Measurements from ENCODE around the gene PTPN2.

PTPN2 gene

GRCh38 chr18:12857991-12858544 is 26.0 kb downstream of the PTPN2 start:
- Histone ChIP-seq H3K36me3 (ENCODE audit: insufficient read depth, insufficient read length, low read length) (peaks cover 15% of the 10 kb centered on the region), H3K9ac (ENCODE audit: insufficient read length, low read depth) (no peak overlapping the region)

GRCh38 chr18:12857215-12857905 is 26.7 kb downstream of the PTPN2 start:
- Histone ChIP-seq H3K4me3 (ENCODE audit: insufficient read length, low read depth) (no peak overlapping the region), H3K4me1 (ENCODE audit: insufficient read depth, insufficient read length) (no peaks in the 10 kb centered on the region), H3K9me3 (ENCODE audit: insufficient read depth, low read length) (no peaks in the 10 kb centered on the region), H3K36me3 (ENCODE audit: insufficient read depth, insufficient read length, low read length) (peaks cover 15% of the 10 kb centered on the region), H3K27me3 (ENCODE audit: insufficient read depth, insufficient read length) (no peaks in the 10 kb centered on the region), H3K9ac (ENCODE audit: insufficient read length, low read depth) (no peak overlapping the region)
- no peak for TF ChIP-seq SUZ12 (IDR thresholded peaks at IDR 0.05; ENCODE audit: extremely low read depth, insufficient read depth, insufficient read length)
- no peak for TF ChIP-seq ZNF274 (IDR thresholded peaks at IDR 0.05; ENCODE audit: low read depth, low read length)
- TF ChIP-seq YY1 (IDR thresholded peaks at IDR 0.05; ENCODE audit: insufficient read depth, insufficient read length) = no peak
- no peak for DNase-seq (ENCODE audit: low read depth, low spot score)

More at GRCh38 chr18:12857991-12858544, 26.0 kb downstream of the PTPN2 start:
- H3K4me1 ChIP-seq (ENCODE audit: insufficient read depth, insufficient read length) = no peaks in the 10 kb centered on the region
- TF ChIP-seq ZNF274 (IDR thresholded peaks at IDR 0.05; ENCODE audit: low read depth, low read length) (no peak), YY1 (IDR thresholded peaks at IDR 0.05; ENCODE audit: insufficient read depth, insufficient read length) (no peak), SUZ12 (IDR thresholded peaks at IDR 0.05; ENCODE audit: extremely low read depth, insufficient read depth, insufficient read length) (no peak)
- DNase-seq (ENCODE audit: low read depth, low spot score) = no peak
- H3K27me3 ChIP-seq (ENCODE audit: insufficient read depth, insufficient read length) = no peaks in the 10 kb centered on the region
- H3K4me3 ChIP-seq (ENCODE audit: insufficient read length, low read depth) = no peak overlapping the region
- no peaks in the 10 kb centered on the region for H3K9me3 ChIP-seq (ENCODE audit: insufficient read depth, low read length)

- no peak for DNase-seq (ENCODE audit: low read depth, low spot score)
- no peak overlapping the region for H3K9ac ChIP-seq (ENCODE audit: insufficient read length, low read depth)
- no peak overlapping the region for H3K4me3 ChIP-seq (ENCODE audit: insufficient read length, low read depth)
- no peaks in the 10 kb centered on the region for H3K4me1 ChIP-seq (ENCODE audit: insufficient read depth, insufficient read length)
- TF ChIP-seq YY1 (IDR thresholded peaks at IDR 0.05; ENCODE audit: insufficient read depth, insufficient read length) (no peak), ZNF274 (IDR thresholded peaks at IDR 0.05; ENCODE audit: low read depth, low read length) (no peak), SUZ12 (IDR thresholded peaks at IDR 0.05; ENCODE audit: extremely low read depth, insufficient read depth, insufficient read length) (no peak)
- no peaks in the 10 kb centered on the region for H3K27me3 ChIP-seq (ENCODE audit: insufficient read depth, insufficient read length)
- no peaks in the 10 kb centered on the region for H3K9me3 ChIP-seq (ENCODE audit: insufficient read depth, low read length)
- H3K36me3 ChIP-seq (ENCODE audit: insufficient read depth, insufficient read length, low read length) = peaks cover 17% of the 10 kb centered on the region
Measured at GRCh38 chr18:12855916-12856315, 28.1 kb downstream of the PTPN2 start.

- no peak for DNase-seq (ENCODE audit: low read depth, low spot score)
- H3K27me3 ChIP-seq (ENCODE audit: insufficient read depth, insufficient read length) = no peaks in the 10 kb centered on the region
- H3K9ac ChIP-seq (ENCODE audit: insufficient read length, low read depth) = no peak overlapping the region
Measured at GRCh38 chr18:12852566-12853315, 31.3 kb downstream of the PTPN2 start.

GRCh38 chr18:12851716-12852115 is 32.3 kb downstream of the PTPN2 start:
- H3K36me3 ChIP-seq (ENCODE audit: insufficient read depth, insufficient read length, low read length) = peaks cover 5% of the 10 kb centered on the region

More at GRCh38 chr18:12852566-12853315, 31.3 kb downstream of the PTPN2 start:
- Histone ChIP-seq H3K4me3 (ENCODE audit: insufficient read length, low read depth) (no peak overlapping the region), H3K36me3 (ENCODE audit: insufficient read depth, insufficient read length, low read length) (peaks cover 13% of the 10 kb centered on the region), H3K9me3 (ENCODE audit: insufficient read depth, low read length) (no peaks in the 10 kb centered on the region), H3K4me1 (ENCODE audit: insufficient read depth, insufficient read length) (no peaks in the 10 kb centered on the region)
- no peak for TF ChIP-seq SUZ12 (IDR thresholded peaks at IDR 0.05; ENCODE audit: extremely low read depth, insufficient read depth, insufficient read length)
- no peak for TF ChIP-seq ZNF274 (IDR thresholded peaks at IDR 0.05; ENCODE audit: low read depth, low read length)
- no peak for TF ChIP-seq YY1 (IDR thresholded peaks at IDR 0.05; ENCODE audit: insufficient read depth, insufficient read length)

GRCh38 chr18:12849548-12849947 is 34.5 kb downstream of the PTPN2 start:
- Histone ChIP-seq H3K9me3 (ENCODE audit: insufficient read depth, low read length) (no peaks in the 10 kb centered on the region), H3K36me3 (ENCODE audit: insufficient read depth, insufficient read length, low read length) (peaks cover 2% of the 10 kb centered on the region), H3K9ac (ENCODE audit: insufficient read length, low read depth) (no peak overlapping the region), H3K27me3 (ENCODE audit: insufficient read depth, insufficient read length) (no peaks in the 10 kb centered on the region), H3K4me1 (ENCODE audit: insufficient read depth, insufficient read length) (no peaks in the 10 kb centered on the region), H3K4me3 (ENCODE audit: insufficient read length, low read depth) (no peak overlapping the region)
- no peak for DNase-seq (ENCODE audit: low read depth, low spot score)
- TF ChIP-seq SUZ12 (IDR thresholded peaks at IDR 0.05; ENCODE audit: extremely low read depth, insufficient read depth, insufficient read length) = no peak
- no peak for TF ChIP-seq ZNF274 (IDR thresholded peaks at IDR 0.05; ENCODE audit: low read depth, low read length)
- TF ChIP-seq YY1 (IDR thresholded peaks at IDR 0.05; ENCODE audit: insufficient read depth, insufficient read length) = no peak

More at GRCh38 chr18:12851716-12852115, 32.3 kb downstream of the PTPN2 start:
- TF ChIP-seq YY1 (IDR thresholded peaks at IDR 0.05; ENCODE audit: insufficient read depth, insufficient read length) (no peak), SUZ12 (IDR thresholded peaks at IDR 0.05; ENCODE audit: extremely low read depth, insufficient read depth, insufficient read length) (no peak), ZNF274 (IDR thresholded peaks at IDR 0.05; ENCODE audit: low read depth, low read length) (no peak)
- Histone ChIP-seq H3K9ac (ENCODE audit: insufficient read length, low read depth) (no peak overlapping the region), H3K4me3 (ENCODE audit: insufficient read length, low read depth) (no peak overlapping the region), H3K9me3 (ENCODE audit: insufficient read depth, low read length) (no peaks in the 10 kb centered on the region), H3K4me1 (ENCODE audit: insufficient read depth, insufficient read length) (no peaks in the 10 kb centered on the region), H3K27me3 (ENCODE audit: insufficient read depth, insufficient read length) (no peaks in the 10 kb centered on the region)
- DNase-seq (ENCODE audit: low read depth, low spot score) = no peak

- no peak overlapping the region for H3K4me3 ChIP-seq (ENCODE audit: insufficient read length, low read depth)
- no peak for DNase-seq (ENCODE audit: low read depth, low spot score)
- TF ChIP-seq SUZ12 (IDR thresholded peaks at IDR 0.05; ENCODE audit: extremely low read depth, insufficient read depth, insufficient read length) = no peak
- TF ChIP-seq ZNF274 (IDR thresholded peaks at IDR 0.05; ENCODE audit: low read depth, low read length) = no peak
- no peak for TF ChIP-seq YY1 (IDR thresholded peaks at IDR 0.05; ENCODE audit: insufficient read depth, insufficient read length)
- no peaks in the 10 kb centered on the region for H3K9me3 ChIP-seq (ENCODE audit: insufficient read depth, low read length)
- H3K36me3 ChIP-seq (ENCODE audit: insufficient read depth, insufficient read length, low read length) = peaks cover 2% of the 10 kb centered on the region
- no peak overlapping the region for H3K9ac ChIP-seq (ENCODE audit: insufficient read length, low read depth)
- no peaks in the 10 kb centered on the region for H3K4me1 ChIP-seq (ENCODE audit: insufficient read depth, insufficient read length)
- H3K27me3 ChIP-seq (ENCODE audit: insufficient read depth, insufficient read length) = no peaks in the 10 kb centered on the region
Measured at GRCh38 chr18:12848405-12848804, 35.6 kb downstream of the PTPN2 start.
